Metanephros (tissue), 1 donor: Measurements from ENCODE around the gene FAR2. TPM values are rescaled to one million over a fixed set of nuclear protein-coding genes. Genes with fewer than 3 reads are reported as not detected.

Source experiments
- total RNA-seq: library from RNA; depleted of rRNA; stranded (reverse); fragments of >200 nt; gene quantifications from one replicate; pipeline ENCODE4 v1.2.3, GENCODE V29; 2014

The FAR2 gene
- total RNA-seq: 24.6 TPM

GRCh38 chr12:29148911-29149690, at the start of gene FAR2:
TSS of gene FAR2 (plus strand) at chr12:29149278. CDS start at chr12:29270450, 121,172 bp downstream.

GRCh38 chr12:29380536-29381523, 231.8 kb downstream of the FAR2 start, which contains the start of gene ERGIC2:
TSS of gene ERGIC2 (minus strand) at chr12:29381172. CDS start at chr12:29371633, 9,539 bp downstream.

Other genes starting within 250 kb of the FAR2 start
- gene ERGIC2, start 231.9 kb downstream of the FAR2 start, total RNA-seq: 63.6 TPM